IPS-18c (cell line): ENCODE results near the gene MMP17.

Experiments
- H3K4me3 ChIP-seq: 2 replicates; pipeline ENCODE4 v1.7.0; 2013; ENCODE audit warnings: low read depth, mild to moderate bottlenecking, low read length, moderate library complexity; ENCODE audit not compliant: insufficient read depth
- H3K9me3 ChIP-seq: one replicate; pipeline ENCODE4 v1.6.1; 2013; ENCODE audit warnings: mild to moderate bottlenecking, low read length, moderate library complexity; ENCODE audit not compliant: control insufficient read depth, insufficient read depth

Gene MMP17

GRCh38 chr12:131834798-131835615, 6.8 kb downstream of the MMP17 start:
- H3K9me3 ChIP-seq = no peaks in the 10 kb centered on the region
- no peak overlapping the region for H3K4me3 ChIP-seq

- Histone ChIP-seq H3K9me3 (no peaks in the 10 kb centered on the region), H3K4me3 (no peak overlapping the region)
Measured at GRCh38 chr12:131835616-131836171, 7.5 kb downstream of the MMP17 start.

- Histone ChIP-seq H3K4me3 (no peak overlapping the region), H3K9me3 (no peaks in the 10 kb centered on the region)
Measured at GRCh38 chr12:131836193-131836592, 8.0 kb downstream of the MMP17 start.

- no peak overlapping the region for H3K4me3 ChIP-seq
Measured at GRCh38 chr12:131836714-131837397, 8.7 kb downstream of the MMP17 start.

GRCh38 chr12:131840643-131841416, 12.6 kb downstream of the MMP17 start:
- H3K9me3 ChIP-seq = no peaks in the 10 kb centered on the region
- H3K4me3 ChIP-seq = no peak overlapping the region

More at GRCh38 chr12:131836714-131837397, 8.7 kb downstream of the MMP17 start:
- H3K9me3 ChIP-seq = no peaks in the 10 kb centered on the region

GRCh38 chr12:131841547-131841946, 13.4 kb downstream of the MMP17 start:
- Histone ChIP-seq H3K4me3 (no peak overlapping the region), H3K9me3 (no peaks in the 10 kb centered on the region)

GRCh38 chr12:131842169-131842568, 14.0 kb downstream of the MMP17 start:
- Histone ChIP-seq H3K4me3 (no peak overlapping the region), H3K9me3 (no peaks in the 10 kb centered on the region)

GRCh38 chr12:131843527-131843926, 15.3 kb downstream of the MMP17 start:
- no peaks in the 10 kb centered on the region for H3K9me3 ChIP-seq
- no peak overlapping the region for H3K4me3 ChIP-seq

- H3K9me3 ChIP-seq = no peaks in the 10 kb centered on the region
- no peak overlapping the region for H3K4me3 ChIP-seq
Measured at GRCh38 chr12:131844140-131844539, 15.9 kb downstream of the MMP17 start.

GRCh38 chr12:131844656-131845055, 16.5 kb downstream of the MMP17 start:
- Histone ChIP-seq H3K4me3 (no peak overlapping the region), H3K9me3 (no peaks in the 10 kb centered on the region)

GRCh38 chr12:131845121-131845520, 16.9 kb downstream of the MMP17 start:
- Histone ChIP-seq H3K4me3 (no peak overlapping the region), H3K9me3 (no peaks in the 10 kb centered on the region)

- no peak overlapping the region for H3K4me3 ChIP-seq
- no peaks in the 10 kb centered on the region for H3K9me3 ChIP-seq
Measured at GRCh38 chr12:131847456-131847855, 19.3 kb downstream of the MMP17 start.

- no peaks in the 10 kb centered on the region for H3K9me3 ChIP-seq
- no peak overlapping the region for H3K4me3 ChIP-seq
Measured at GRCh38 chr12:131848753-131849152, 20.6 kb downstream of the MMP17 start.

- H3K9me3 ChIP-seq = no peaks in the 10 kb centered on the region
- no peak overlapping the region for H3K4me3 ChIP-seq
Measured at GRCh38 chr12:131849700-131850553, 21.7 kb downstream of the MMP17 start.

GRCh38 chr12:131850856-131851559, 22.8 kb downstream of the MMP17 start:
- Histone ChIP-seq H3K9me3 (no peaks in the 10 kb centered on the region), H3K4me3 (no peak overlapping the region)
